ENCODE data around the gene IGFL1. TPM values are rescaled to one million over a fixed set of nuclear protein-coding genes. Genes with fewer than 3 reads are reported as not detected.
"Not testable (repeated sequence)": the region's sequence is repeated elsewhere in the genome, so short reads cannot be mapped to it uniquely, and the experiment has no call there.

The IGFL1 gene
- total RNA-seq, 4 donors from 2014 or later = not detected

DNA sequence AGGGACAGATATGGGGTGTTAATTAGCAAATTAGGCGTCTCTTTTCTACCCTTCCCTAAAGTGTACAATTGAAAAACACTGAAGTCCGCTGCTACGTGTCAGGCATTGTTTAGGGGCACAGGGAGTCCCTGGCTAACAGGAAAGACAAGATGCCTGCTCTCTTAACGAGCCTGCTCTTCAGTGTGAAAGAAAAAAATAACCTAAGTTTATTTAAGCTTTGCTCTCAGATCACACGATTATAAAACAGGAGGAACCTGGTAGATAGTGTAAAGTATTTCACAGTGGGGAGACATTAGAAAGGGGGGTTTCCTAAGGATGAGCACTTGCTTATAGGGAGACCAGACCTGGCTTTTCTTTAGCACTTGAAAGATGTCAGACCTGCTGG is 42.8 kb upstream of the IGFL1 start:
- no peak for DNase-seq (ENCODE audit: low spot score in 2 of 2)
- WGBS = 59% methylated on average over 5 of the region's 5 CpGs
- no peak overlapping the region for H3K27ac ChIP-seq

DNA sequence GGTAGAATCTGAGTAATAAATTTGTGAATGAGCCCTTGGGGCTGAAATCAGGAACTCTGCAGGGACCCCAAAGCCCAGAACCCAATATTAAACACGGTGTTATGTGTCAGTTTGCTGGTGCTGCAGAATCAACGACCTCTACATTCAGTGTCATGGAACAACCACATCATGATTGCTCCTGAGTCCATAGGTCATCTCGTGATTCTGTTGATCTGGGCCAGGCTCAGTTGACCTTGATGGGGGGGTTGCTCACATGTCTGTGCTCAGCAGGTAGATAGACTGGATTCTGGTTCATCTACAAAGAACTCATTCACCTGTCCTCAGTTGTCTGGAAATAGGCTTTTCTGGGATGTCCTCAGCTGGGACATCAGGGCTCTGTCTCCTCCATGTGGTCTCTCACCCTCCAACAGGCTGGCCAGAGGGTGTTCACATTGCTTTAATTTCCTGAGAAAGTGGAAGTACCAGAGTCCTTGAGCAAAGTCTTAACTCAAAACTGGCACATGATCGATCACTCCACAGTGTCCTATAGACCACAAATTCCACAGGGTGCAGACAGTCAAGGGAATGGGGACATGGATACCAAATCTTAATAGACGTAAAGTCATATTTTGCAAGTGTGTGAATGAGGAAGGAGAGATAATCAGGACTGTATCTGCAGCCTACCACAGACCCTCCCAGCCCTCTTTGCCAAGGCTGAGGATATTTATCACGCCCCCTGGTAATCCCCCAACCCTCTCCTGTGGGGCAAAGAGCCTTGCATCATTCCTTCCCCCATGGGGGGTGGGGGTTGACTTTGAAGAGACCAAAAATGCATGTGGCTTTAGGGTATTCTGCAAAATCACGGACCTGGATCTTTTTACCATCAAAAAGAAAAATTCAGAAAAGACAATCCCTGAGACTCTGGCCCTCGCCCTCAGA is 39.3 kb upstream of the IGFL1 start:
- no peak for DNase-seq (ENCODE audit: low spot score in 2 of 2)
- peaks cover 31% of the 10 kb centered on the region for H3K4me1 ChIP-seq
- H3K27me3 ChIP-seq = peaks cover 22% of the 10 kb centered on the region
- no peaks in the 10 kb centered on the region for H3K36me3 ChIP-seq
- no peak overlapping the region for H3K27ac ChIP-seq
- TF ChIP-seq EP300 (IDR thresholded peaks at IDR 0.05) = no peak
- TF ChIP-seq POLR2AphosphoS5 (IDR thresholded peaks at IDR 0.05) = no peak
- no peak for TF ChIP-seq POLR2A (IDR thresholded peaks at IDR 0.05)
- no peak overlapping the region for H3K4me3 ChIP-seq
- no peaks in the 10 kb centered on the region for H3K9me3 ChIP-seq
- WGBS = 67% methylated on average over 8 of the region's 8 CpGs

More for the DNA sequence above, 42.8 kb upstream of the IGFL1 start:
- no peaks in the 10 kb centered on the region for H3K9me3 ChIP-seq
- H3K4me1 ChIP-seq = peaks cover 16% of the 10 kb centered on the region
- no peaks in the 10 kb centered on the region for H3K36me3 ChIP-seq
- H3K4me3 ChIP-seq = no peak overlapping the region
- H3K27me3 ChIP-seq = peaks cover 22% of the 10 kb centered on the region
- TF ChIP-seq, protein P1, sequence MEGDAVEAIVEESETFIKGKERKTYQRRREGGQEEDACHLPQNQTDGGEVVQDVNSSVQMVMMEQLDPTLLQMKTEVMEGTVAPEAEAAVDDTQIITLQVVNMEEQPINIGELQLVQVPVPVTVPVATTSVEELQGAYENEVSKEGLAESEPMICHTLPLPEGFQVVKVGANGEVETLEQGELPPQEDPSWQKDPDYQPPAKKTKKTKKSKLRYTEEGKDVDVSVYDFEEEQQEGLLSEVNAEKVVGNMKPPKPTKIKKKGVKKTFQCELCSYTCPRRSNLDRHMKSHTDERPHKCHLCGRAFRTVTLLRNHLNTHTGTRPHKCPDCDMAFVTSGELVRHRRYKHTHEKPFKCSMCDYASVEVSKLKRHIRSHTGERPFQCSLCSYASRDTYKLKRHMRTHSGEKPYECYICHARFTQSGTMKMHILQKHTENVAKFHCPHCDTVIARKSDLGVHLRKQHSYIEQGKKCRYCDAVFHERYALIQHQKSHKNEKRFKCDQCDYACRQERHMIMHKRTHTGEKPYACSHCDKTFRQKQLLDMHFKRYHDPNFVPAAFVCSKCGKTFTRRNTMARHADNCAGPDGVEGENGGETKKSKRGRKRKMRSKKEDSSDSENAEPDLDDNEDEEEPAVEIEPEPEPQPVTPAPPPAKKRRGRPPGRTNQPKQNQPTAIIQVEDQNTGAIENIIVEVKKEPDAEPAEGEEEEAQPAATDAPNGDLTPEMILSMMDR (IDR thresholded peaks at IDR 0.05) = no peak
- TF ChIP-seq POLR2AphosphoS5 (IDR thresholded peaks at IDR 0.05) (no peak), POLR2A (IDR thresholded peaks at IDR 0.05) (no peak), EP300 (IDR thresholded peaks at IDR 0.05) (no peak)

DNA sequence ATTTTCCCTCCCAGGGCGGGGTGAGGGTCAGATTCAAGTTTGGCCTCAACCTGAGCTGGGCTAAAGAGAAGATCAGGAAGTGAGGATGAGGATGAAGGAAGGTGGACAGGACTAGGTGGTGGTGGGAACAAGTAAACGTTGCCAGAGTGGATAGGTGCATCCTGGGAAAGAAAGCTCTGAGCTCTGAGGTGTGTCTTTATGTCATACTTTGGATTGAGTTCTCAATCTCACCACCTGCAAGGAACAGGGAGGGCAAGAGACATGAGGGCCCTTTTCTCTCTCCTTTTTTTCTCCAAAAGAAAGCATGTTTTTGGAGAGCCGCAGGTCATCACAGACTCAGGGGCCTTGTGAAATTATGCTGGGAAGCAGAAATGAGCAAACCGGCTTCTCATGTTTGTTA is 38.2 kb upstream of the IGFL1 start:
- DNase-seq (ENCODE audit: low spot score in 2 of 2) = no peak
- H3K27ac ChIP-seq = no peak overlapping the region
- no peaks in the 10 kb centered on the region for H3K9me3 ChIP-seq
- no peak overlapping the region for H3K4me3 ChIP-seq
- peaks cover 33% of the 10 kb centered on the region for H3K4me1 ChIP-seq
- TF ChIP-seq POLR2A (IDR thresholded peaks at IDR 0.05) (no peak), EP300 (IDR thresholded peaks at IDR 0.05) (no peak), POLR2AphosphoS5 (IDR thresholded peaks at IDR 0.05) (no peak)
- TF ChIP-seq, protein P1 (IDR thresholded peaks at IDR 0.05) = no peak
- 83% methylated on average over 4 of the region's 4 CpGs for WGBS
- H3K27me3 ChIP-seq = peaks cover 19% of the 10 kb centered on the region
- no peaks in the 10 kb centered on the region for H3K36me3 ChIP-seq

DNA sequence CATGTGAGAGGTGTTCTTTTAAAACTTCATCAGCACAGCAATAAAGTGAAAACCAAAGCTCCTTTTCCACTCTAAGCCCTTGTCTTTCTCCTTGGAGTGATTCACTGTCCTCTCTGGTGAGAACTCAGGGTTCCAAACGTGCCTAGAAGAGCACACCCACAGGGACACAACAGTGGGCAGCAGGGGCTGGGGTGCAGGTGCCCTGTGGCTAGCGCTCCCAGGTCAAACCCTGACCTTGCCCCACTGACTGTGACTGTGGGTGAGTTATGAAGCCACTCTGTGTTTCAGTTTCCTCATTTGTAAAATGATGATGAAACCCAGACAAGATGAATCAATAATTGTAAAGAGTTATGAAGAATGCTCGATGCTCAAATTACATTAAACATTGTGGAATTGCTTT is 37.6 kb upstream of the IGFL1 start:
- TF ChIP-seq POLR2A (IDR thresholded peaks at IDR 0.05) (no peak), EP300 (IDR thresholded peaks at IDR 0.05) (no peak), POLR2AphosphoS5 (IDR thresholded peaks at IDR 0.05) (no peak)
- TF ChIP-seq, protein P1 (IDR thresholded peaks at IDR 0.05) = no peak
- Histone ChIP-seq H3K9me3 (no peaks in the 10 kb centered on the region), H3K27ac (no peak overlapping the region), H3K4me1 (peaks cover 35% of the 10 kb centered on the region), H3K4me3 (no peak overlapping the region), H3K27me3 (peaks cover 24% of the 10 kb centered on the region), H3K36me3 (no peaks in the 10 kb centered on the region)
- 65% methylated on average over 3 of the region's 3 CpGs for WGBS
- DNase-seq (ENCODE audit: low spot score in 2 of 2) = no peak

DNA sequence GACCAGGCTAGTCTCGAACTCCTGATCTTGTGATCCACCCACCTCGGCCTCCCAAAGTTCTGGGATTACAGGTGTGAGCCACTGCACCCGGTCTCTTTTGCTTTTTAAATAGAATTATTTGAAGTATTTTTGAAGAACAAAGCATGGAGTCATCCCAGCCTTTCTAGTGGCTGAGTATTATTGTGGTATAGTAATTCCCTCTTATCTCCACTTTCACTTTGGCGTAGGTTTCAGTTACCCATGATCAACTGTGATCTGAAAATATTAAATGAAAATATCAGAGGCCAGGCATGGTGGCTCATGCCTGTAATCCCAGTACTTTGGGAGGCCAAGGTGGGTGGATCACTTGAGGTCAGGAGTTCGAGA is 36.9 kb upstream of the IGFL1 start:
- not testable (repeated sequence) for DNase-seq (ENCODE audit: low spot score in 2 of 2); H3K9me3 ChIP-seq; H3K4me3 ChIP-seq; H3K36me3 ChIP-seq
- Histone ChIP-seq H3K27ac (peak overlapping the region; percentile 47), H3K27me3 (peaks cover 27% of the 10 kb centered on the region), H3K4me1 (peaks cover 35% of the 10 kb centered on the region)
- 72% methylated on average over 5 of the region's 5 CpGs for WGBS

DNA sequence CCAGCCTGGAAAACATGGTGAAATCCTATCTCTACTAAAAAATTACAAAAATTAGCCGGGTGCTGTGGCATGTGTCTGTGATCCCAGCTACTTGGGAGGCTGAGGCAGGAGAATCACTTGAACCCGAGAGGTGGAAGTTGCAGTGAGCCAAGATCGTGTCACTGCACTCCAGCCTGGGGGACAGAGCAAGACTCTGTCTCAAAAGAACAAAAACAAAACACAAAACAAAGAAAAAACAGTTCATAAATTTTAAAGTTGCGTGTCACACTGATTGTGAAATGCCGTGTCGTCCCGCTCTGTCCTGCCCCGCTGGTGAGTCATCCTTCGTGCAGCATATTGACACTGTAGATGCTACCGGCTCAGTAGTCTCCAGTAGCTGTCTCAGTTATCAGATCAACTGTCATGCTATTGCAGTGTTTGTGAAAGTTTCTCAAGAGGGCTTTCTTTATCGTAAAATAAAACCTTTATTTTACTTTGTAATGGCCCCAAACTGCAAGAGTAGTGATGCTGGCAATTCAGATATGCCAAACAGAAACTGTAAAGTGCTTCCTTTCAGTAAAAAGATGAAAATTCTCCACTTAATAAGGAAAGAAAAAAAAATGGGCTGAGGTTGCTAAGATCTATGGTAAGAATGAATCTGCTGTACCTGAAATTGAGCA is 36.4 kb upstream of the IGFL1 start:
- Histone ChIP-seq H3K36me3 (no peaks in the 10 kb centered on the region), H3K27ac (peak overlapping the region; percentile 47), H3K4me3 (no peak overlapping the region), H3K9me3 (no peaks in the 10 kb centered on the region), H3K27me3 (peaks cover 27% of the 10 kb centered on the region), H3K4me1 (peaks cover 35% of the 10 kb centered on the region)
- 21% methylated on average over 11 of the region's 11 CpGs for WGBS
- TF ChIP-seq, protein P1 (IDR thresholded peaks at IDR 0.05) = no peak
- TF ChIP-seq POLR2A (IDR thresholded peaks at IDR 0.05) (no peak), POLR2AphosphoS5 (IDR thresholded peaks at IDR 0.05) (peak in 1 of 3 donors; percentile 26), EP300 (IDR thresholded peaks at IDR 0.05) (no peak)
- peak in 1 of 2 donors; percentile 82 for DNase-seq (ENCODE audit: low spot score in 2 of 2)
